ENCODE results near the gene PPP6R3. TPM values are rescaled to one million over a fixed set of nuclear protein-coding genes. Genes with fewer than 3 reads are reported as not detected.
A peak's percentile ranks its signal among the peaks of the same experiment; 100 is the strongest.

Gene PPP6R3
- total RNA-seq, 1 donor from 2014 or later, result 121 TPM

GRCh38 chr11:68479390-68479789, 18.8 kb downstream of the PPP6R3 start:
- DNase-seq (ENCODE audit: extremely low spot score in 2 of 2), result no peak
- Histone ChIP-seq H3K4me3 (no peak overlapping the region), H3K36me3 (no peaks in the 10 kb centered on the region), H3K27me3 (no peaks in the 10 kb centered on the region), H3K27ac (no peak overlapping the region), H3K9me3 (no peaks in the 10 kb centered on the region), H3K4me1 (peaks cover 54% of the 10 kb centered on the region)
- intact Hi-C loops (cut with DNase I), result no loop called here
- TF ChIP-seq CTCF (IDR thresholded peaks at IDR 0.05) (no peak), POLR2A (IDR thresholded peaks at IDR 0.05) (no peak), POLR2AphosphoS5 (IDR thresholded peaks at IDR 0.05; ENCODE audit: insufficient read depth in 1 of 2, low read depth in 1 of 2) (no peak)

GRCh38 chr11:68480193-68480592, 19.6 kb downstream of the PPP6R3 start:
- intact Hi-C loops (cut with DNase I), result no loop called here
- H3K9me3 ChIP-seq, result no peaks in the 10 kb centered on the region
- no peaks in the 10 kb centered on the region for H3K36me3 ChIP-seq
- no peak overlapping the region for H3K27ac ChIP-seq
- TF ChIP-seq POLR2A (IDR thresholded peaks at IDR 0.05), result no peak
- TF ChIP-seq POLR2AphosphoS5 (IDR thresholded peaks at IDR 0.05; ENCODE audit: insufficient read depth in 1 of 2, low read depth in 1 of 2), result no peak
- H3K27me3 ChIP-seq, result no peaks in the 10 kb centered on the region
- no peak for DNase-seq (ENCODE audit: extremely low spot score in 2 of 2)
- no peak overlapping the region for H3K4me3 ChIP-seq
- peaks cover 48% of the 10 kb centered on the region for H3K4me1 ChIP-seq

- intact Hi-C loops (cut with DNase I), result no loop called here
- no peak for DNase-seq (ENCODE audit: extremely low spot score in 2 of 2)
- H3K27ac ChIP-seq, result peak overlapping the region; percentile 13
- no peaks in the 10 kb centered on the region for H3K27me3 ChIP-seq
- H3K4me3 ChIP-seq, result no peak overlapping the region
- no peaks in the 10 kb centered on the region for H3K36me3 ChIP-seq
- TF ChIP-seq CTCF (IDR thresholded peaks at IDR 0.05) (no peak), POLR2A (IDR thresholded peaks at IDR 0.05) (no peak), POLR2AphosphoS5 (IDR thresholded peaks at IDR 0.05; ENCODE audit: insufficient read depth in 1 of 2, low read depth in 1 of 2) (no peak)
- peaks cover 48% of the 10 kb centered on the region for H3K4me1 ChIP-seq
- no peaks in the 10 kb centered on the region for H3K9me3 ChIP-seq
Observed at GRCh38 chr11:68480852-68481510, 20.4 kb downstream of the PPP6R3 start.

- Histone ChIP-seq H3K27me3 (no peaks in the 10 kb centered on the region), H3K4me3 (no peak overlapping the region), H3K36me3 (no peaks in the 10 kb centered on the region), H3K4me1 (peaks cover 48% of the 10 kb centered on the region), H3K9me3 (no peaks in the 10 kb centered on the region), H3K27ac (peak overlapping the region; percentile 13)
- DNase-seq (ENCODE audit: extremely low spot score in 2 of 2), result no peak
- intact Hi-C loops (cut with DNase I), result no loop called here
- TF ChIP-seq POLR2AphosphoS5 (IDR thresholded peaks at IDR 0.05; ENCODE audit: insufficient read depth in 1 of 2, low read depth in 1 of 2) (no peak), POLR2A (IDR thresholded peaks at IDR 0.05) (no peak), CTCF (IDR thresholded peaks at IDR 0.05) (no peak)
Observed at GRCh38 chr11:68481579-68482240, 21.2 kb downstream of the PPP6R3 start.

GRCh38 chr11:68488623-68489022, 28.1 kb downstream of the PPP6R3 start:
- intact Hi-C loops (cut with DNase I), result no loop called here
- Histone ChIP-seq H3K9me3 (no peaks in the 10 kb centered on the region), H3K36me3 (no peaks in the 10 kb centered on the region), H3K4me1 (peaks cover 44% of the 10 kb centered on the region), H3K4me3 (no peak overlapping the region), H3K27ac (no peak overlapping the region), H3K27me3 (no peaks in the 10 kb centered on the region)
- TF ChIP-seq CTCF (IDR thresholded peaks at IDR 0.05), result no peak
- TF ChIP-seq POLR2A (IDR thresholded peaks at IDR 0.05), result no peak
- no peak for TF ChIP-seq POLR2AphosphoS5 (IDR thresholded peaks at IDR 0.05; ENCODE audit: insufficient read depth in 1 of 2, low read depth in 1 of 2)
- DNase-seq (ENCODE audit: extremely low spot score in 2 of 2), result no peak

Measured in vagina (tissue), 2 donors.